CD4-positive, CD25-positive, alpha-beta regulatory T cell (primary cell): ENCODE data around the gene SYMPK. TPM values are rescaled to one million over a fixed set of nuclear protein-coding genes. Genes with fewer than 3 reads are reported as not detected.
A peak's percentile ranks its signal among the peaks of the same experiment; 100 is the strongest.

Experiments used
- ATAC-seq, 2 donors: fragments of 150-1000 bp; cut with Tn5 transposase; one replicate each; pipeline ENCODE4 v1.10.0; 2021; ENCODE audit warnings: low read depth in 2 of 2, moderate number of reproducible peaks in 2 of 2, moderate library complexity in 1 of 2
- DNase-seq, 3 donors: peaks; one replicate each; pipeline versions ENCODE4 v3.0.0 to v3.0.0-alpha.2; 2012 to 2022; ENCODE audit warnings: mixed read lengths in 1 of 3
- H3K27ac ChIP-seq: one replicate; pipeline ENCODE4 v1.7.0; 2013; ENCODE audit warnings: mild to moderate bottlenecking, low read length; ENCODE audit not compliant: insufficient read depth, poor library complexity, severe bottlenecking
- H3K27me3 ChIP-seq: one replicate; pipeline ENCODE4 v1.7.0; 2013; ENCODE audit warnings: low read length; ENCODE audit not compliant: control insufficient read depth, insufficient read depth
- H3K36me3 ChIP-seq: one replicate; pipeline ENCODE4 v1.7.0; 2013; ENCODE audit warnings: mild to moderate bottlenecking, low read length, moderate library complexity; ENCODE audit not compliant: control insufficient read depth, insufficient read depth
- H3K4me1 ChIP-seq: 2 replicates; pipeline ENCODE4 v1.7.0; 2013; ENCODE audit warnings: mild to moderate bottlenecking, low read length; ENCODE audit not compliant: insufficient read depth, control insufficient read depth, poor library complexity, severe bottlenecking
- H3K4me3 ChIP-seq: one replicate; pipeline ENCODE4 v1.7.0; 2013; ENCODE audit warnings: low read depth, mild to moderate bottlenecking, low read length, moderate library complexity
- H3K9me3 ChIP-seq, 2 experiments: 1 replicate in 1 of 2; 2 replicates in 1 of 2; pipeline ENCODE4 v1.7.0; 2013; ENCODE audit warnings: low read length in 2 of 2, mild to moderate bottlenecking in 1 of 2, moderate library complexity in 1 of 2; ENCODE audit not compliant: control insufficient read depth in 2 of 2
- H3K27ac Mint-ChIP-seq, 3 donors: one replicate each; pipeline ENCODE4 v1.8.0; 2020 to 2022; ENCODE audit warnings: mild to moderate bottlenecking in 3 of 3, mixed read lengths in 3 of 3, moderate library complexity in 2 of 3
- H3K27me3 Mint-ChIP-seq: one replicate; pipeline ENCODE4 v1.8.0; 2022; ENCODE audit warnings: mild to moderate bottlenecking, mixed read lengths
- H3K36me3 Mint-ChIP-seq: one replicate; pipeline ENCODE4 v1.8.0; 2020; ENCODE audit warnings: mixed read lengths
- H3K4me1 Mint-ChIP-seq, 4 donors: one replicate each; pipeline ENCODE4 v1.8.0; 2020 to 2022; ENCODE audit warnings: mixed read lengths in 4 of 4, mild to moderate bottlenecking in 1 of 4
- H3K4me3 Mint-ChIP-seq, 4 donors: one replicate each; pipeline ENCODE4 v1.8.0; 2020 to 2022; ENCODE audit warnings: mild to moderate bottlenecking in 4 of 4, mixed read lengths in 4 of 4, moderate library complexity in 3 of 4
- H3K9me3 Mint-ChIP-seq, 7 donors: one replicate each; pipeline ENCODE4 v1.8.0; 2020 to 2022; ENCODE audit warnings: mixed read lengths in 7 of 7, mild to moderate bottlenecking in 3 of 7, moderate library complexity in 2 of 7
- polyA plus RNA-seq, 4 donors: library from polyadenylated mRNA; unstranded; fragments of 300-500 nt; fragmentation: Illumina TruSeq; gene quantifications; one replicate each; pipeline ENCODE4 v1.2.3, GENCODE V29; 2021
- total RNA-seq: library from RNA; stranded (reverse); gene quantifications from one replicate; pipeline ENCODE4 v1.2.3, GENCODE V29; 2022

SYMPK gene
- total and polyA plus RNA-seq, 5 donors from 2014 or later: 5.0 to 87.6 (median 10.5) TPM

- H3K36me3 ChIP-seq: peaks cover 4% of the 10 kb centered on the region
- H3K4me1 ChIP-seq: peaks cover 18% of the 10 kb centered on the region
- Mint-ChIP-seq H3K27ac (no peak overlapping the region), H3K36me3 (peaks cover 9% of the 10 kb centered on the region), H3K27me3 (no peaks in the 10 kb centered on the region), H3K4me3 (peak overlapping the region in 2 of 4 donors; percentile 21 to 72), H3K9me3 (no peaks in the 10 kb centered on the region), H3K4me1 (peaks cover 0 to 25% (median 17%) of the 10 kb centered on the region in 4 donors)
- H3K27ac ChIP-seq: no peak overlapping the region
- H3K27me3 ChIP-seq: no peaks in the 10 kb centered on the region
- DNase-seq (no peak), ATAC-seq (no peak)
- H3K9me3 ChIP-seq: no peaks in the 10 kb centered on the region
- H3K4me3 ChIP-seq: no peak overlapping the region
These were observed 84.8 kb downstream of the SYMPK start for GRCh38 chr19:45778010-45778661.

DNA sequence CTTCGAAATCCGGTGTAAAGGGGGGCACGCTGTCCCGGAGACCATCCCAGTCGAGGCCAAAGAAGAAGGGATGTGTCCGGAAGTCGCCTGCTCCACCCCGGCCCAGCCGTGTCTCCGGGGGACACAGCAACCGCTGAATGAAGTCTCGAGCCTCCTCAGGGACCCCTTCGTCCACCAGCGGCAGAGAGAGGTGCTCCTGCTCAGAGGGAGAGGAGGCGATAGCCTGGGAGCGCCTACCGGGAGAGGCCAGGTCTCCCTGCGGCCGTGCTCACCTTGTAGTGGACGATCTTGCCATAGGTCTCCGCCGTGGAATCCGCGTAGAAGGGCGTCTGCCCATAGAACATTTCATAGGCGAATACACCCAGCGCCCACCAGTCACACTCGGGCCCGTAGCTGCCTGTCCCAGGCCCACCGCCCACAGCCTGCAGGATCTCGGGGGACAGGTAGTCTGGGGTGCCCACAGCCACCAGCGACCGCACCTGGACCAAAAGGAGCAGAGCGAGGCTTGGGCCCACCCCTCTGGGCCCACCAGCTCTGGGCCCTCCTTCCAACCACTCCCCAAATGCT is 85.5 kb downstream of the SYMPK start:
- Mint-ChIP-seq H3K36me3 (peaks cover 9% of the 10 kb centered on the region), H3K4me1 (peaks cover 0 to 26% (median 17%) of the 10 kb centered on the region in 4 donors), H3K27me3 (no peaks in the 10 kb centered on the region), H3K27ac (no peak overlapping the region), H3K9me3 (no peaks in the 10 kb centered on the region), H3K4me3 (peak overlapping the region in 1 of 4 donors; percentile 21)
- no peak for DNase-seq
- Histone ChIP-seq H3K27me3 (no peaks in the 10 kb centered on the region), H3K4me1 (peaks cover 18% of the 10 kb centered on the region), H3K9me3 (no peaks in the 10 kb centered on the region), H3K27ac (no peak overlapping the region), H3K4me3 (no peak overlapping the region), H3K36me3 (peaks cover 4% of the 10 kb centered on the region)
- no peak for ATAC-seq

DNA sequence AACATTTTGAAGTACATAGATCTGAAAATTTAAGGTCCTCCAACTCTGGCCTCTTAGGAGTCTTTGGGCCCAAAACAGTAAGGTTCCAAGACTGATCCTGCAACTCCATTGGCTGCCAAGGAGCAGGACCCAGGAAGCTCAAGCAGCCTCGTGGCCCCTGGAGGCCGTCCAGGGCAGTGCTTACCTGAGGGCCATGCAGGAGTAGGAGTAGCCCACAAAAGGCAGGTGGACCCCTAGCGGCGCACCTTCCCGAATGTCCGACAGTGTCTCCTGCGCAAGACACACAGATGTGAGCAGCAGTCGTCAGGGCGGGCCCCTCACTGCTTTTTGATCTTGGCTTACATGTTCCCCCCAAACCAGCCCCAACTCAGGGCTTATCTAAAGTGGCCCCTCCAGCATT is 88.2 kb downstream of the SYMPK start:
- no peaks in the 10 kb centered on the region for H3K9me3 ChIP-seq
- peaks cover 7% of the 10 kb centered on the region for H3K27me3 Mint-ChIP-seq
- DNase-seq (no peak), ATAC-seq (no peak)
- no peak overlapping the region for H3K4me3 Mint-ChIP-seq
- peaks cover 28% of the 10 kb centered on the region for H3K4me1 ChIP-seq
- no peaks in the 10 kb centered on the region for H3K27me3 ChIP-seq
- peak overlapping the region in 1 of 3 donors; percentile 20 for H3K27ac Mint-ChIP-seq
- no peak overlapping the region for H3K27ac ChIP-seq
- H3K36me3 ChIP-seq: peaks cover 4% of the 10 kb centered on the region
- no peak overlapping the region for H3K4me3 ChIP-seq
- no peaks in the 10 kb centered on the region for H3K9me3 Mint-ChIP-seq
- peaks cover 9% of the 10 kb centered on the region for H3K36me3 Mint-ChIP-seq
- peaks cover 0 to 40% (median 15%) of the 10 kb centered on the region in 4 donors for H3K4me1 Mint-ChIP-seq

- peaks cover 4% of the 10 kb centered on the region for H3K36me3 ChIP-seq
- peaks cover 5% of the 10 kb centered on the region for H3K36me3 Mint-ChIP-seq
- peaks cover 14% of the 10 kb centered on the region for H3K27me3 Mint-ChIP-seq
- no peak overlapping the region for H3K27ac ChIP-seq
- peaks cover 0 to 32% (median 10%) of the 10 kb centered on the region in 4 donors for H3K4me1 Mint-ChIP-seq
- H3K9me3 Mint-ChIP-seq: no peaks in the 10 kb centered on the region
- no peak for ATAC-seq
- no peak for DNase-seq
- H3K4me3 ChIP-seq: no peak overlapping the region
- no peak overlapping the region for H3K27ac Mint-ChIP-seq
- H3K4me3 Mint-ChIP-seq: no peak overlapping the region
- no peaks in the 10 kb centered on the region for H3K9me3 ChIP-seq
- no peaks in the 10 kb centered on the region for H3K27me3 ChIP-seq
- H3K4me1 ChIP-seq: peaks cover 22% of the 10 kb centered on the region
These were observed 89.6 kb downstream of the SYMPK start for GRCh38 chr19:45773384-45773783.

DNA sequence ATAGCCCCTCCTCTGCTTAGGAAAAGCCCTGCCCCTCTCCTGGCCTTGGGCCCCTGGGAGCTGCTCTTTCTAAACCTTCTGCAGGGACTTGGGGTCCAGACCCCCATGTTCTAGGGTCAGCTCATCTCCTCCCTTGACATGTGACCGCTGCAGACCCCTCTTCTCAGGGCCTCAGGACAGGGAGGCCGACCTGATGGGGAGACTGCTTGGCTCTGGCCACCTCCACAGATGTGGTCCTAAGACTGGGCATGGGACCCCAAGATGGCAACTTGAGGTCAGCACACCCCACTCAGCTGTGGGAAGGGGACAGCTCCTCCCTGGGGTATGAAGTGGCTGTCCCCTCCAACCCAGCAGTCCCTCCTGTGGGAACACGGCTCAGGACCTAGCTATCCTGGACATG is 90.0 kb downstream of the SYMPK start:
- no peak overlapping the region for H3K27ac Mint-ChIP-seq
- peaks cover 25% of the 10 kb centered on the region for H3K4me1 ChIP-seq

DNA sequence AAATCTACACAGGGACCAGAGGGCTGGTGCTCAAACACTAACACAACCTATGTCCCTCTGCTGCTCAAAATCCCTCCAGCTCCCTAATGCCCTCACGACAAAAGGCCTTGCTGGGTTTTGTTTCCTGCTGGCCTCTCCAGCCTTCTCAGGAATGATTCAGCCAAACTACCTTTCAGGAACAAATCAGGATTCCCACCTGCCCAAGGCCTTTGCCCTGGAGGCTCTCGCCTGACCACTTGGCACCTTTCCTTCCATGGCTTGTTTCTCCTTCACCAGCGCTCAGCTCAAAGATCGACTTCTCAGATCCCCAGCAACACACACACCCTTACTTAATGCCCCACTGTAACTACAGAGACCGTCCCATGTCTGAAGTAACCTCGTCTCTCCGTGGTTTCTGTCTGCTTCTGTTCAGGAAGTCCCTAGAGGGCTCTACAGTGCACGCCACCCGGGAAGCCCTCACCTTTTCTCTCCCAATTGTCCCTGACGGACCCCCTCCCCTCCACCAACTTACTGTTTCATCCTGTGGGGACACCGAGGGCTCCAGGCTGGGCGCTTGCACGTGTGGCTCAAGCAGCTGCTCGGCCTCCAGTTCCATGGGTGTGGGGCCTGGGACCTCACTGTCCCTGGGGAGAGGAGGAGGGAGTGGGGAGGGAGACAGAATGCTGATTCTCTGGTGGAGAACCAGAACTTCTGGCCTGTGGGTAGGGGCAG is 90.7 kb downstream of the SYMPK start:
- H3K4me3 Mint-ChIP-seq: peak overlapping the region; percentile 30 to 95 (median 52)
- Histone ChIP-seq H3K27ac (no peak overlapping the region), H3K9me3 (no peaks in the 10 kb centered on the region), H3K27me3 (no peaks in the 10 kb centered on the region), H3K4me1 (peaks cover 30% of the 10 kb centered on the region), H3K4me3 (no peak overlapping the region), H3K36me3 (peaks cover 4% of the 10 kb centered on the region)
- H3K9me3 Mint-ChIP-seq: no peaks in the 10 kb centered on the region
- peaks cover 5% of the 10 kb centered on the region for H3K36me3 Mint-ChIP-seq
- H3K4me1 Mint-ChIP-seq: peaks cover 0 to 29% (median 10%) of the 10 kb centered on the region in 4 donors
- ATAC-seq: no peak
- peak overlapping the region in 2 of 3 donors; percentile 8 to 70 for H3K27ac Mint-ChIP-seq
- peaks cover 14% of the 10 kb centered on the region for H3K27me3 Mint-ChIP-seq
- DNase-seq: no peak

More for the DNA sequence above, 90.0 kb downstream of the SYMPK start:
- no peak for DNase-seq
- Mint-ChIP-seq H3K27me3 (peaks cover 14% of the 10 kb centered on the region), H3K9me3 (no peaks in the 10 kb centered on the region), H3K36me3 (peaks cover 5% of the 10 kb centered on the region), H3K4me1 (peaks cover 0 to 29% (median 10%) of the 10 kb centered on the region in 4 donors), H3K4me3 (no peak overlapping the region)
- H3K9me3 ChIP-seq: no peaks in the 10 kb centered on the region
- H3K27ac ChIP-seq: no peak overlapping the region
- peaks cover 4% of the 10 kb centered on the region for H3K36me3 ChIP-seq
- no peaks in the 10 kb centered on the region for H3K27me3 ChIP-seq
- no peak for ATAC-seq
- H3K4me3 ChIP-seq: no peak overlapping the region

DNA sequence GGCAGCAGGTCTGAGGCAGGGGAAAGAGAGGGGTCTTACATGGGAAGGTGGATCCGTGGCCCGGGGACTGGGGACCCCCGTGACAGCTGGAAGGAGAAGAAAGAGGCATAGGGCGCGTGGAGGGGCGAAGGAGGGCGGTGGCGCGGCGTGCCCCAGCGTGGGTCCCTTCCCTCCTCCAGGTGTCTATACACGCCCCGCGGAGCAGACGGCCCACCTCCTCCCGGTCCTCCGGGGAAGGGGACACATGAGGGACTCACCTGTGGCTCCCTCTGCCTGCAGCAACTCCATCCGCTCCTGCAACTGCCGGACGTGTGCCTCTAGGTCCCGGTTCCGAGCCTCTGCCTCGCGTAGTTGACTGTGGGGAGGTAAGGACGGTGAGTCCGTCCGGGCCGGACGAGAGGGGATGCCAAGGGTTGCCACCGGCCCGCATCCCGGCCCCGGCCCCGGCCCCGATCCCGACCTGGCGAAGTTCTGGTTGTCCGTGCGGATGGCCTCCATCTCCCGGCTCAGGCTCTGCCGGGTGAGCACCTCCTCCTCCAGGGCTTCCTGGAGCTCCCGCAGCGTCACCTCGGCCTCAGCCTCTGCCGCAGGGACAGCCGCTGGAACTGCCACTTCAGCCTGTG is 91.5 kb downstream of the SYMPK start:
- ATAC-seq (no peak), DNase-seq (no peak)
- Histone ChIP-seq H3K27me3 (no peaks in the 10 kb centered on the region), H3K36me3 (no peaks in the 10 kb centered on the region), H3K4me3 (no peak overlapping the region), H3K9me3 (no peaks in the 10 kb centered on the region), H3K4me1 (peaks cover 30% of the 10 kb centered on the region), H3K27ac (peak overlapping the region; percentile 81)
- H3K9me3 Mint-ChIP-seq: no peaks in the 10 kb centered on the region
- no peaks in the 10 kb centered on the region for H3K36me3 Mint-ChIP-seq
- H3K27ac Mint-ChIP-seq: peak overlapping the region in 2 of 3 donors; percentile 60 to 76
- H3K27me3 Mint-ChIP-seq: peaks cover 14% of the 10 kb centered on the region
- peak overlapping the region in 3 of 4 donors; percentile 41 to 95 (median 56) for H3K4me3 Mint-ChIP-seq
- H3K4me1 Mint-ChIP-seq: peaks cover 0 to 29% (median 10%) of the 10 kb centered on the region in 4 donors
